ENCODE measurements around the gene LMX1B.

GRCh38 chr9:126674365-126675146 is 60.8 kb downstream of the LMX1B start:
- TF ChIP-seq, protein P1, sequence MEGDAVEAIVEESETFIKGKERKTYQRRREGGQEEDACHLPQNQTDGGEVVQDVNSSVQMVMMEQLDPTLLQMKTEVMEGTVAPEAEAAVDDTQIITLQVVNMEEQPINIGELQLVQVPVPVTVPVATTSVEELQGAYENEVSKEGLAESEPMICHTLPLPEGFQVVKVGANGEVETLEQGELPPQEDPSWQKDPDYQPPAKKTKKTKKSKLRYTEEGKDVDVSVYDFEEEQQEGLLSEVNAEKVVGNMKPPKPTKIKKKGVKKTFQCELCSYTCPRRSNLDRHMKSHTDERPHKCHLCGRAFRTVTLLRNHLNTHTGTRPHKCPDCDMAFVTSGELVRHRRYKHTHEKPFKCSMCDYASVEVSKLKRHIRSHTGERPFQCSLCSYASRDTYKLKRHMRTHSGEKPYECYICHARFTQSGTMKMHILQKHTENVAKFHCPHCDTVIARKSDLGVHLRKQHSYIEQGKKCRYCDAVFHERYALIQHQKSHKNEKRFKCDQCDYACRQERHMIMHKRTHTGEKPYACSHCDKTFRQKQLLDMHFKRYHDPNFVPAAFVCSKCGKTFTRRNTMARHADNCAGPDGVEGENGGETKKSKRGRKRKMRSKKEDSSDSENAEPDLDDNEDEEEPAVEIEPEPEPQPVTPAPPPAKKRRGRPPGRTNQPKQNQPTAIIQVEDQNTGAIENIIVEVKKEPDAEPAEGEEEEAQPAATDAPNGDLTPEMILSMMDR (conservative IDR thresholded peaks at IDR 0.05 in 1 of 2, IDR thresholded peaks at IDR 0.05 in 1 of 2; ENCODE audit: low read depth in 1 of 2, low read length in 2 of 2), result no peak
- no peak for TF ChIP-seq EZH2 (IDR thresholded peaks at IDR 0.05; ENCODE audit: low read length, missing control alignments)
